GM12878 (cell line): ENCODE data around the gene FMNL2.

Experiments used
- EZH2 ChIP-seq: IDR thresholded peaks from 2 replicates; pipeline ENCODE4 v1.6.1; 2012; ENCODE audit warnings: low read depth, mild to moderate bottlenecking, control low read depth, inconsistent platforms, low read length, borderline replicate concordance; ENCODE audit not compliant: control insufficient read depth
- POLR2A ChIP-seq: IDR thresholded peaks from 2 replicates; pipeline ENCODE4 v1.6.1; 2011; ENCODE audit warnings: low read depth, mild to moderate bottlenecking, low read length
- TF ChIP-seq, protein P1 (sequence below): fragments of 450-650 bp; formaldehyde crosslinking; IDR thresholded peaks from 2 replicates; pipeline ENCODE4 v1.4.0; 2022; ENCODE audit warnings: mild to moderate bottlenecking, moderate library complexity
- TF ChIP-seq, protein P2 (sequence below): fragments of 150-350 bp; IDR thresholded peaks from 2 replicates; pipeline ENCODE4 v1.6.1; 2016; ENCODE audit warnings: low read depth, low read length
- TF ChIP-seq, protein P3 (sequence below): fragments of 450-650 bp; IDR thresholded peaks from 2 replicates; pipeline ENCODE4 v1.6.1; 2016; ENCODE audit warnings: mild to moderate bottlenecking, moderate library complexity, borderline replicate concordance

DNA sequence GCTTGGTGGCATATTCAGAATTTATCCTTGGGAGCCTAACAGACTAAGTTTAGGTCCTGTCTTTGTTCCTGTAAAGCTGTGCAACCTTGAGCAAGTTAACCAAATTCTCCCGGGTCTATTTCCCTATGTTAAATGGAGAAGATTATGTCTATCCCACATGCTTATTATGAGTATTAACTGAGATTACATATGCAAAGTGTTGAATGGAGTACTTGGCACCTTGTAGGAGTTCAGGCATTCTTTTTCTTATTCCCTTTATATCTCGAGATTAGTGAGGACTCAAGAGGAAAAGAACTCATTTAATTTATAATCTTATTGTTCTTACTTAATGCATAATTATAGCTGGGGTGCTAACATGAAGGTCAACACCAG lies 184.6 kb downstream of the FMNL2 start:
- TF ChIP-seq POLR2A (no peak), EZH2 (no peak)
- TF ChIP-seq, protein P1, sequence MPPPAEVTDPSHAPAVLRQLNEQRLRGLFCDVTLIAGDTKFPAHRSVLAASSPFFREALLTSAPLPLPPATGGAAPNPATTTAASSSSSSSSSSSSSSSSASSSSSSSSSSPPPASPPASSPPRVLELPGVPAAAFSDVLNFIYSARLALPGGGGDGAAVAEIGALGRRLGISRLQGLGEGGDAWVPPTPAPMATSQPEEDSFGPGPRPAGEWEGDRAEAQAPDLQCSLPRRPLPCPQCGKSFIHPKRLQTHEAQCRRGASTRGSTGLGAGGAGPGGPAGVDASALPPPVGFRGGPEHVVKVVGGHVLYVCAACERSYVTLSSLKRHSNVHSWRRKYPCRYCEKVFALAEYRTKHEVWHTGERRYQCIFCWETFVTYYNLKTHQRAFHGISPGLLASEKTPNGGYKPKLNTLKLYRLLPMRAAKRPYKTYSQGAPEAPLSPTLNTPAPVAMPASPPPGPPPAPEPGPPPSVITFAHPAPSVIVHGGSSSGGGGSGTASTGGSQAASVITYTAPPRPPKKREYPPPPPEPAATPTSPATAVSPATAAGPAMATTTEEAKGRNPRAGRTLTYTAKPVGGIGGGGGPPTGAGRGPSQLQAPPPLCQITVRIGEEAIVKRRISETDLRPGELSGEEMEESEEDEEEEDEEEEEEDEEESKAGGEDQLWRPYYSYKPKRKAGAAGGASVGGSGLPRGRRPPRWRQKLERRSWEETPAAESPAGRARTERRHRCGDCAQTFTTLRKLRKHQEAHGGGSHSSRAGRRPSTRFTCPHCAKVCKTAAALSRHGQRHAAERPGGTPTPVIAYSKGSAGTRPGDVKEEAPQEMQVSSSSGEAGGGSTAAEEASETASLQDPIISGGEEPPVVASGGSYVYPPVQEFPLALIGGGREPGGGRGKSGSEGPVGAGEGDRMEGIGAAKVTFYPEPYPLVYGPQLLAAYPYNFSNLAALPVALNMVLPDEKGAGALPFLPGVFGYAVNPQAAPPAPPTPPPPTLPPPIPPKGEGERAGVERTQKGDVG: no peak
- TF ChIP-seq, protein P2, sequence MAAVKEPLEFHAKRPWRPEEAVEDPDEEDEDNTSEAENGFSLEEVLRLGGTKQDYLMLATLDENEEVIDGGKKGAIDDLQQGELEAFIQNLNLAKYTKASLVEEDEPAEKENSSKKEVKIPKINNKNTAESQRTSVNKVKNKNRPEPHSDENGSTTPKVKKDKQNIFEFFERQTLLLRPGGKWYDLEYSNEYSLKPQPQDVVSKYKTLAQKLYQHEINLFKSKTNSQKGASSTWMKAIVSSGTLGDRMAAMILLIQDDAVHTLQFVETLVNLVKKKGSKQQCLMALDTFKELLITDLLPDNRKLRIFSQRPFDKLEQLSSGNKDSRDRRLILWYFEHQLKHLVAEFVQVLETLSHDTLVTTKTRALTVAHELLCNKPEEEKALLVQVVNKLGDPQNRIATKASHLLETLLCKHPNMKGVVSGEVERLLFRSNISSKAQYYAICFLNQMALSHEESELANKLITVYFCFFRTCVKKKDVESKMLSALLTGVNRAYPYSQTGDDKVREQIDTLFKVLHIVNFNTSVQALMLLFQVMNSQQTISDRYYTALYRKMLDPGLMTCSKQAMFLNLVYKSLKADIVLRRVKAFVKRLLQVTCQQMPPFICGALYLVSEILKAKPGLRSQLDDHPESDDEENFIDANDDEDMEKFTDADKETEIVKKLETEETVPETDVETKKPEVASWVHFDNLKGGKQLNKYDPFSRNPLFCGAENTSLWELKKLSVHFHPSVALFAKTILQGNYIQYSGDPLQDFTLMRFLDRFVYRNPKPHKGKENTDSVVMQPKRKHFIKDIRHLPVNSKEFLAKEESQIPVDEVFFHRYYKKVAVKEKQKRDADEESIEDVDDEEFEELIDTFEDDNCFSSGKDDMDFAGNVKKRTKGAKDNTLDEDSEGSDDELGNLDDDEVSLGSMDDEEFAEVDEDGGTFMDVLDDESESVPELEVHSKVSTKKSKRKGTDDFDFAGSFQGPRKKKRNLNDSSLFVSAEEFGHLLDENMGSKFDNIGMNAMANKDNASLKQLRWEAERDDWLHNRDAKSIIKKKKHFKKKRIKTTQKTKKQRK: no peak
- TF ChIP-seq, protein P3, sequence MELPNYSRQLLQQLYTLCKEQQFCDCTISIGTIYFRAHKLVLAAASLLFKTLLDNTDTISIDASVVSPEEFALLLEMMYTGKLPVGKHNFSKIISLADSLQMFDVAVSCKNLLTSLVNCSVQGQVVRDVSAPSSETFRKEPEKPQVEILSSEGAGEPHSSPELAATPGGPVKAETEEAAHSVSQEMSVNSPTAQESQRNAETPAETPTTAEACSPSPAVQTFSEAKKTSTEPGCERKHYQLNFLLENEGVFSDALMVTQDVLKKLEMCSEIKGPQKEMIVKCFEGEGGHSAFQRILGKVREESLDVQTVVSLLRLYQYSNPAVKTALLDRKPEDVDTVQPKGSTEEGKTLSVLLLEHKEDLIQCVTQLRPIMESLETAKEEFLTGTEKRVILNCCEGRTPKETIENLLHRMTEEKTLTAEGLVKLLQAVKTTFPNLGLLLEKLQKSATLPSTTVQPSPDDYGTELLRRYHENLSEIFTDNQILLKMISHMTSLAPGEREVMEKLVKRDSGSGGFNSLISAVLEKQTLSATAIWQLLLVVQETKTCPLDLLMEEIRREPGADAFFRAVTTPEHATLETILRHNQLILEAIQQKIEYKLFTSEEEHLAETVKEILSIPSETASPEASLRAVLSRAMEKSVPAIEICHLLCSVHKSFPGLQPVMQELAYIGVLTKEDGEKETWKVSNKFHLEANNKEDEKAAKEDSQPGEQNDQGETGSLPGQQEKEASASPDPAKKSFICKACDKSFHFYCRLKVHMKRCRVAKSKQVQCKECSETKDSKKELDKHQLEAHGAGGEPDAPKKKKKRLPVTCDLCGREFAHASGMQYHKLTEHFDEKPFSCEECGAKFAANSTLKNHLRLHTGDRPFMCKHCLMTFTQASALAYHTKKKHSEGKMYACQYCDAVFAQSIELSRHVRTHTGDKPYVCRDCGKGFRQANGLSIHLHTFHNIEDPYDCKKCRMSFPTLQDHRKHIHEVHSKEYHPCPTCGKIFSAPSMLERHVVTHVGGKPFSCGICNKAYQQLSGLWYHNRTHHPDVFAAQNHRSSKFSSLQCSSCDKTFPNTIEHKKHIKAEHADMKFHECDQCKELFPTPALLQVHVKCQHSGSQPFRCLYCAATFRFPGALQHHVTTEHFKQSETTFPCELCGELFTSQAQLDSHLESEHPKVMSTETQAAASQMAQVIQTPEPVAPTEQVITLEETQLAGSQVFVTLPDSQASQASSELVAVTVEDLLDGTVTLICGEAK: no peak
